Skeletal muscle tissue (tissue), 4 donors: ENCODE results near the gene SCGN. TPM values are rescaled to one million over a fixed set of nuclear protein-coding genes. Genes with fewer than 3 reads are reported as not detected.

Experiments used
- H3K27ac ChIP-seq: one replicate; pipeline ENCODE4 v1.7.0; 2013; ENCODE audit warnings: mild to moderate bottlenecking, low read depth, low read length, inconsistent platforms
- H3K27me3 ChIP-seq, 3 donors: one replicate each; pipeline ENCODE4 v1.7.0; 2013; ENCODE audit warnings: low read length in 3 of 3; ENCODE audit not compliant: control insufficient read depth in 3 of 3, insufficient read depth in 3 of 3
- H3K36me3 ChIP-seq, 3 donors: one replicate each; pipeline ENCODE4 v1.7.0; 2013; ENCODE audit warnings: low read length in 3 of 3; ENCODE audit not compliant: control insufficient read depth in 3 of 3, insufficient read depth in 3 of 3
- H3K4me1 ChIP-seq, 3 donors: one replicate each; pipeline ENCODE4 v1.7.0; 2013; ENCODE audit warnings: low read length in 3 of 3, mild to moderate bottlenecking in 3 of 3; ENCODE audit not compliant: control insufficient read depth in 3 of 3, insufficient read depth in 3 of 3
- H3K4me3 ChIP-seq, 3 donors: one replicate each; pipeline ENCODE4 v1.7.0; 2013; ENCODE audit warnings: low read length in 3 of 3
- H3K9ac ChIP-seq, 3 donors: one replicate each; pipeline ENCODE4 v1.7.0; 2013; ENCODE audit warnings: low read length in 3 of 3, mild to moderate bottlenecking in 3 of 3, moderate library complexity in 2 of 3, low read depth in 1 of 3
- H3K9me3 ChIP-seq, 3 donors: one replicate each; pipeline ENCODE4 v1.7.0; 2013; ENCODE audit warnings: low read length in 3 of 3; ENCODE audit not compliant: control insufficient read depth in 3 of 3
- total RNA-seq: library from RNA; depleted of rRNA; stranded (reverse); fragments of >200 nt; gene quantifications from one replicate; pipeline ENCODE4 v1.2.3, GENCODE V29; 2014
- donor health status: Osteomylitis.

Gene SCGN
- total RNA-seq, 1 donor from 2014 or later, result 1.0 TPM

DNA sequence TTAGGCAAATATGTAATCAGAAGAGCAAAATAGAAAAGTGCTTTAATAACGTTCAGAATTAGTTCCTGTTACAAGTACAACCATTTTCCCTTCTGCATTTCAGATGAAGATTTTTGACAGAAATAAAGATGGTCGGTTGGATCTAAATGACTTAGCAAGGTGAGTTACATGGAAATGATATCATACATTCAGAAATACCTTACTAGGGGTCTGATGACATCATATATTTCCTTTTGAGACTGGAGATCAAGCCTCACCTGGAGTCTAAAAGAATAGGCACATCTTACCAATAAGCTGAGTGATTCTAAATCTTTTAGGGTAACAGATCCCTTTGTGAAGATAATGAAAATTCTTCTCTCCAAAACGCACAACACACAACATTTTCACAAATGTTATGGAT, 29.8 kb downstream of the SCGN start:
- Histone ChIP-seq H3K4me3 (no peak overlapping the region), H3K9ac (no peak overlapping the region), H3K27me3 (peaks cover 0 to 2% (median 0%) of the 10 kb centered on the region in 3 donors), H3K9me3 (no peaks in the 10 kb centered on the region), H3K27ac (no peak overlapping the region), H3K4me1 (no peaks in the 10 kb centered on the region), H3K36me3 (no peaks in the 10 kb centered on the region)

DNA sequence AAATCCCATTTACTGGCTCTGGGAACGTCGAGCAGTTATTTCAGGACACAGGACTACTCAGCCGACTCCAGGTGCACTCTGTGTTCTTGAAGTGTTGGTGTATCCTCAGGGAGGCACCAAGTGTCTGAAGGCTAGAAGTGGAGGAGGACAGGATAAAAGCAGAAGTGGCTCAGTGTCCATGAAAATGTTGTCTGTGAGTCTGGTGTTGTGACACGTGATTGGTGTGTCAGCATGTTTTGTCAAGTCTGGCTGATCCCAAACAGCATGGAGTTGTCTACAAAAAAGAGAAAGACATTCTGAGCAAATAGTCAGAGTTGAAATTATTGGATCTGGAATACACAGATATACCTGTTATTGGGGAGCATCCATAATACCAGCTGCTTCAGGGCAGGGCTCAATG, 30.3 kb downstream of the SCGN start:
- Histone ChIP-seq H3K36me3 (no peaks in the 10 kb centered on the region), H3K27me3 (peaks cover 0 to 2% (median 0%) of the 10 kb centered on the region in 3 donors), H3K27ac (no peak overlapping the region), H3K9me3 (no peaks in the 10 kb centered on the region), H3K4me3 (no peak overlapping the region), H3K4me1 (no peaks in the 10 kb centered on the region), H3K9ac (no peak overlapping the region)

DNA sequence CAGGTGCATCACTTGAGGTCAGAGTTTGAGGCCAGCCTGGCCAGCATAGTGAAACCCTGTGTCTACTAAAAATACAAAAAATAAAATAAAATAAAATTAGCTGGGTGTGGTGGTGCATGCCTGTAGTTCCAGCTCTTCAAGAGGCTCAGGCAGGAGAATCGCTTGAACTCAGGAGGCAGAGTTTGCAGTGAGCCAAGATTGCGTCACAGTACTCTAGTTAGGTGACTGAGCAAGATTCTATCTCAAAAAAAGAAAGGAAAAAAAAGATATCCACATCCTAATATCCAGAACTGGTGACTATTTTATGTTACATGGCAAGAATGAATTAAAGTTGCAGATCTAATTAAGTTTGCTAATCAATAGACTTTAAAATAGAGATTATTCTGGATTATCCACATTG, 32.5 kb downstream of the SCGN start:
- no peak overlapping the region for H3K27ac ChIP-seq

DNA sequence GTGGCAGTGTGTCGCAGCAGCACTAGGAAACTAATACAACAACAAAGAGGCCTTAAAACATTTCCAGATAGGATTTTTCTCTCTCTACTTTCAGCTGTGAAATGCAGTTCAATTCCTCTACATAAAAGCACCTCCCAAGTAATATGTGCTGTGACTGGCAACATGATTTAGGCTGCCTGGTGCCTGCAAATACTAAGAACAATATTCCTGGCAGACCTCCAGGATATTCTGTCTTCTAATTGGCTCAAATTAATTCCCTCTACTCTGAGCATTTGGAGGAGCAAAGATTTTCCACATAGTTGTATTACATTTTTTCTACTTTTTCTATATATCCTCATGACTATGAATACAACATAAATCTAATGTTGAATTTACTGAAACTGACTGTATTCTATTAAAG, 33.2 kb downstream of the SCGN start:
- H3K27ac ChIP-seq, result no peak overlapping the region
- no peak overlapping the region for H3K4me3 ChIP-seq
- no peaks in the 10 kb centered on the region for H3K4me1 ChIP-seq
- H3K27me3 ChIP-seq, result peaks cover 0 to 2% (median 0%) of the 10 kb centered on the region in 3 donors
- no peak overlapping the region for H3K9ac ChIP-seq
- no peaks in the 10 kb centered on the region for H3K36me3 ChIP-seq
- no peaks in the 10 kb centered on the region for H3K9me3 ChIP-seq

More for the DNA sequence above, 32.5 kb downstream of the SCGN start:
- H3K9me3 ChIP-seq, result no peaks in the 10 kb centered on the region
- H3K36me3 ChIP-seq, result no peaks in the 10 kb centered on the region
- H3K27me3 ChIP-seq, result peaks cover 0 to 2% (median 0%) of the 10 kb centered on the region in 3 donors
- no peak overlapping the region for H3K9ac ChIP-seq
- H3K4me3 ChIP-seq, result no peak overlapping the region
- H3K4me1 ChIP-seq, result no peaks in the 10 kb centered on the region

DNA sequence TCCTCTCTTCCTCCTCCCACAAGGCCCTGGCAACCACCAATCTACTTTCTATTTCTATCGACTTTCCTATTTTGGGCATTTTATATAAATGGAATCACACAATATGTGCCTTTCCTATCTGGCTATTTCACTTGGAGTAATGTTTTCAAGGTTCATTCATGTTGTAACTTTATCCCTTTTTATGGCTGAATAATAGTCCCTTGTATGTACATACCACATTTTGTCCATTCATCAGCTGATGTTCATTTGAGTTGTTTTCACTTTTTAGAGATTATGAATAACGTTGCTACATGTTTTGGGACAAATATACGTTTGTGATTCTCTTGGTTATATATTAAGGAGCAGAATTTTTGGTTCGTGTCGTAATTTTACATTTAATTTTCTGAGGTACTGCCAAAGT, 33.9 kb downstream of the SCGN start:
- Histone ChIP-seq H3K27ac (no peak overlapping the region), H3K9me3 (no peaks in the 10 kb centered on the region), H3K9ac (no peak overlapping the region), H3K4me3 (no peak overlapping the region), H3K4me1 (no peaks in the 10 kb centered on the region), H3K36me3 (no peaks in the 10 kb centered on the region), H3K27me3 (peaks cover 0 to 2% (median 0%) of the 10 kb centered on the region in 3 donors)

DNA sequence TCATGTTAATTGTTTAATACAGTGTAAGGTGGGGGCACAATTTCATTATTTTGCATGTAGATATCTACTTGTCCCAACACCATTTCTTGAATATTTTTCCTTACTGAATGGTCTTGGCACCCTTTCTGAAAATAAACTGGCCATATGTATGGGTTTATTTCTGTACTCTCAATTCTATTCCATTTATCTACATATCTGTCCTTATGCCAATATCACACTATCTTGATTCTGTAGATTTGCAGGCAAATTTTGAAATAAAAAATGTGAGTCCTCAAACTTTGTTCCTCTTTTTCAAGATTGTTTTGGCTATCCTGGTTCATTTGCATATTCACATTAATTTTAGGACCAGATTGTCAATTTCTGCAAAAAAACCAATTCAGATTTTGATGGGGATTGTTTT, 34.8 kb downstream of the SCGN start:
- Histone ChIP-seq H3K9ac (no peak overlapping the region), H3K36me3 (no peaks in the 10 kb centered on the region), H3K4me3 (no peak overlapping the region), H3K9me3 (no peaks in the 10 kb centered on the region), H3K27me3 (peaks cover 0 to 2% (median 0%) of the 10 kb centered on the region in 3 donors), H3K4me1 (no peaks in the 10 kb centered on the region), H3K27ac (no peak overlapping the region)

DNA sequence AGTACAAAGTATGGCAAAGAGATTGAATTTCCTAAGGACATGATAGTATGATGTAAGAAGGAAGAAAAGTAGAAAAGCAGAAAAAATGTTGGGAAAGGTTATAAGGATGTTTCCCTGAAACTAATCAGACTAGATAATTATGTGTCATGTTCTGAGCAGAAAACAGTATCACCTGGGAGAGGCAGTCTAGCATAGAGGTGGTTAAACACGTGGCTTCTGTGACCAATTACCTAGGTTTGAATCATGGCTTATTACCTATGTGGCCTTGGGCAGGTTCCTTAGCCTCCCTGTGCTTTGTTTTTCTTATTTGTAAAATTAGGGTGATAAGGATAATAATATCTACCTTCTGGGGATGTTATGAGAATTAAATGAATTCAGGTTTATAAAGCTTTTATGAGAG, 38.0 kb downstream of the SCGN start:
- Histone ChIP-seq H3K9ac (no peak overlapping the region), H3K4me3 (no peak overlapping the region), H3K27ac (no peak overlapping the region), H3K27me3 (no peaks in the 10 kb centered on the region), H3K9me3 (no peaks in the 10 kb centered on the region), H3K36me3 (no peaks in the 10 kb centered on the region), H3K4me1 (no peaks in the 10 kb centered on the region)

DNA sequence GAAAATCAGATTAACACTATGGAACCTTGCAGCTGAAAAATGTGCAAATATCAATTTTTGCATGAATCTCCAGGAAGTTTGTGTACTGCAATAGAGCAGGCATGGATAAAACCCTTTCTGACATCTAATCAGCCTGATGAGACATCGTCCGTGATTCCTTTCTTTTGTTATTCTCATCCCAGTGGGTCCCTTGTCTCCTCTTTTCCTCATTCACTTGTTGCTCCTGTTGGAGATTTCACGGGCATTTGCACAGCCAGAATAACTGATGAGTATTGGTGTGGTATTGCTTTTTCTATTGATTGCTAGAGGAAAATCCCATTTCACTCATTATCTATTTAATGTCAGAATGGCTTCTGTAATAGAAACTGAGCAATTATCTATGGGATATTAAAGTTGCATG, 39.9 kb downstream of the SCGN start:
- Histone ChIP-seq H3K36me3 (no peaks in the 10 kb centered on the region), H3K4me1 (no peaks in the 10 kb centered on the region), H3K9me3 (no peaks in the 10 kb centered on the region), H3K27ac (no peak overlapping the region), H3K27me3 (no peaks in the 10 kb centered on the region), H3K9ac (no peak overlapping the region), H3K4me3 (no peak overlapping the region)

DNA sequence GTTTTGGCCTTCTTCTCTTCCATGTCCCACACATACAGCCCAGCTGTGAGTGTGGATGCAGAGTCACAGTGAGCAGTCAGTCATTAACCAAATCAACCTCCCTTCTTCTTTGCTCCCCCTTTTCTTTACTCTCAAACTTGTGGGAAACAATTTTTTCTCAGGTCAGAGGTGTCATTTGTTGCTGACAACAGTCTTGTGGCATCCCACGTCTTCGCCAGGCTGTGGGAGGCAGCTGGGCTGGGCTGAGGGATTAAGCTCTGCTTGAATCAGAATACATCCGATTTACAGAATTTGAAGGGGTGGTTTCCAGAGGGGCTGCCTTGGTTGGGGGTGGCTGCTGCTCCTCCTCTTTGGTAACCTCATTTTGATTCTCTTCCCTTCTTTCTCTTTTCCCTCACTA, 40.5 kb downstream of the SCGN start:
- H3K4me1 ChIP-seq, result no peaks in the 10 kb centered on the region
- H3K36me3 ChIP-seq, result no peaks in the 10 kb centered on the region
- H3K9me3 ChIP-seq, result no peaks in the 10 kb centered on the region
- no peaks in the 10 kb centered on the region for H3K27me3 ChIP-seq
- no peak overlapping the region for H3K27ac ChIP-seq
- H3K4me3 ChIP-seq, result no peak overlapping the region
- H3K9ac ChIP-seq, result no peak overlapping the region

DNA sequence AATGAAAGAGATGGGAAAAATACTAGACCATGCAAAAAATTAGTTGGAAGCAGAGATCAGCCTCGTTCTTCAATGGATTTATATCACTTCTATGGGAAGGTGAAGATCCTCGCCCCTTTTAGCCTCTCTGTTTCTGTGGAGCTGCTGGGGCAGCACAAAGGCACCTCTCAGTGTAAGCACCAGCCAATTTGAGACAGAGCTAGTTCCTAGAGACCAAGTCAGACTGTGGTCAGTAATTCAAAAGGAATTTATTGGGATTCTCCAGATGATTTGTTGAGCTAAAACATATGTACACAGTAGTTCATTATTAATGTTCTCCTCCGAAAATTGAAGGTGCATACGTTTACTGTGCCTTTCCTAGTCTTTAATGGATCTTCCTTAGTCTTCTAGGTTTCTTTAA, 42.4 kb downstream of the SCGN start:
- H3K4me1 ChIP-seq, result no peaks in the 10 kb centered on the region
- no peak overlapping the region for H3K9ac ChIP-seq
- H3K4me3 ChIP-seq, result no peak overlapping the region
- no peaks in the 10 kb centered on the region for H3K9me3 ChIP-seq
- no peak overlapping the region for H3K27ac ChIP-seq
- no peaks in the 10 kb centered on the region for H3K36me3 ChIP-seq
- H3K27me3 ChIP-seq, result no peaks in the 10 kb centered on the region

DNA sequence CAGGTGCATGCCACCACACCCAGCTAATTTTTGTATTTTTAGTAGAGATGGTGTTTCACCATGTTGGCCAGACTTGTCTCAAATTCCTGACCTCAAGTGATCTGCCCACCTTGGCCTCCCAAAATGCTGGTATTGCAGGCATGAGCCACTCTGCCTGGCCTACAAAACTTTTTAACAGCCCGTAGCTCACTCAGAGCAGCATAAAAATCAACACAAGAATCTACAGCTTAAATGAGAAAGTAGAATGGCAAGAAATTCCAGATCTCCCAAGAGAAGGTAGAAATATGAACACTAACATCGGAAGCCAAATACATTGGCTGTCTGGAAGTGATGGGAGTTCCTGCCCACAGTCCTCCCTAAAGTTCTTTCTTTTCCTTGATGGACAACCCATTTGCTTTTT, 43.7 kb downstream of the SCGN start:
- H3K4me3 ChIP-seq, result no peak overlapping the region
- H3K36me3 ChIP-seq, result no peaks in the 10 kb centered on the region
- no peak overlapping the region for H3K27ac ChIP-seq
- no peaks in the 10 kb centered on the region for H3K4me1 ChIP-seq
- H3K27me3 ChIP-seq, result no peaks in the 10 kb centered on the region
- no peaks in the 10 kb centered on the region for H3K9me3 ChIP-seq
- H3K9ac ChIP-seq, result no peak overlapping the region
